K562 (cell line): Measurements from ENCODE around the gene TK1. TPM values are rescaled to one million over a fixed set of nuclear protein-coding genes. Genes with fewer than 3 reads are reported as not detected.

ENCODE experiments used
- BCLAF1 ChIP-seq, 2 experiments: fragments of 450-650 bp in 1 of 2; IDR thresholded peaks; 2 replicates each; pipeline ENCODE4 v1.6.1; 2011 to 2017; ENCODE audit warnings: low read depth in 2 of 2, antibody characterized with exemption in 1 of 2, borderline replicate concordance in 1 of 2, low read length in 1 of 2, mild to moderate bottlenecking in 1 of 2, mixed read lengths in 1 of 2; ENCODE audit not compliant: control insufficient read depth in 1 of 2
- EP400 ChIP-seq: fragments of 450-650 bp; IDR thresholded peaks from 2 replicates; pipeline ENCODE4 v1.6.1; 2017; ENCODE audit warnings: antibody characterized with exemption, mild to moderate bottlenecking, moderate library complexity
- ESRRA ChIP-seq: fragments of 450-650 bp; IDR thresholded peaks from 2 replicates; pipeline ENCODE4 v1.6.1; 2014; ENCODE audit warnings: low read depth, mild to moderate bottlenecking, moderate library complexity, borderline replicate concordance
- FOXP1 ChIP-seq: sonication (generic); formaldehyde crosslinking; IDR thresholded peaks from 2 replicates; pipeline ENCODE4 v1.8.0; 2022; ENCODE audit warnings: mild to moderate bottlenecking, missing genetic modification reagents
- HMGXB4 ChIP-seq: sonication (generic); formaldehyde crosslinking; IDR thresholded peaks from 2 replicates; pipeline ENCODE4 v1.8.1; 2023; ENCODE audit warnings: mild to moderate bottlenecking, missing genetic modification reagents
- MAX ChIP-seq: sonication (generic); formaldehyde crosslinking; IDR thresholded peaks from 2 replicates; pipeline ENCODE4 v1.9.0; 2022; ENCODE audit warnings: mild to moderate bottlenecking, missing genetic modification reagents
- MLX ChIP-seq, 2 experiments: fragments of 450-650 bp in 1 of 2; sonication (generic) in 1 of 2; formaldehyde crosslinking; conservative IDR thresholded peaks; 2 replicates each; pipeline versions ENCODE4 v1.4.0 to v1.8.1; 2020 to 2022; ENCODE audit warnings: mild to moderate bottlenecking in 1 of 2, missing genetic modification reagents in 1 of 2
- MYNN ChIP-seq, 2 experiments: sonication (generic); formaldehyde crosslinking in 1 of 2; IDR thresholded peaks; 2 replicates each; pipeline versions ENCODE4 v1.5.0 to v1.6.1; 2016 to 2020; ENCODE audit warnings: antibody characterized with exemption in 1 of 2, missing genetic modification reagents in 1 of 2
- NR3C1 ChIP-seq: sonication (generic); formaldehyde crosslinking; IDR thresholded peaks from 2 replicates; pipeline ENCODE4 v1.8.1; 2022; ENCODE audit warnings: missing genetic modification reagents
- NR4A1 ChIP-seq, 2 experiments: fragments of 250-450 bp in 1 of 2; fragments of 450-650 bp in 1 of 2; sonication (Bioruptor Pico) in 1 of 2; IDR thresholded peaks; 2 replicates each; pipeline versions ENCODE4 v1.4.0 to v1.6.1; 2016 to 2020; ENCODE audit warnings: mild to moderate bottlenecking in 2 of 2, missing compliant biosample characterization in 1 of 2, missing genetic modification characterization in 1 of 2, moderate library complexity in 1 of 2
- PKNOX1 ChIP-seq: fragments of 450-650 bp; IDR thresholded peaks from 2 replicates; pipeline ENCODE4 v1.6.1; 2016
- RB1 ChIP-seq: fragments of 450-650 bp; IDR thresholded peaks from 2 replicates; pipeline ENCODE4 v1.6.1; 2017; ENCODE audit warnings: low read depth, mild to moderate bottlenecking
- RBFOX2 ChIP-seq: fragments of 200-400 bp; formaldehyde crosslinking; IDR thresholded peaks from 2 replicates; pipeline ENCODE4 v1.6.1; 2017; ENCODE audit warnings: low read depth, mild to moderate bottlenecking, low read length, moderate library complexity
- ZNF277 ChIP-seq: fragments of 250-450 bp; sonication (Bioruptor Pico); IDR thresholded peaks from 2 replicates; pipeline ENCODE4 v1.8.0; 2022; ENCODE audit warnings: inconsistent platforms, mild to moderate bottlenecking, moderate library complexity, borderline replicate concordance
- polyA plus RNA-seq, 8 experiments: library from polyadenylated mRNA; depleted of rRNA in 4 of 8; stranded (reverse) in 5 of 8; unstranded in 3 of 8; fragments of >200 nt; fragmentation: Nextera tagmentation in 2 of 8; fragmentation: Illumina TruSeq in 1 of 8; extraction: Ambion mirVana in 2 of 8; extraction: Trizol in 1 of 8; gene quantifications; 2 replicates each; pipeline versions ENCODE4 v1.2.1 to v1.2.3, GENCODE V29; 2011 to 2014; ENCODE audit warnings: inconsistent platforms in 1 of 8, missing spikeins in 1 of 8
- total RNA-seq, 7 experiments: library from RNA; depleted of rRNA in 6 of 7; stranded (reverse); fragments of >200 nt in 6 of 7; fragmentation: Illumina TruSeq in 2 of 7; extraction: Trizol in 2 of 7; gene quantifications; 2 replicates each; pipeline versions ENCODE4 v1.2.1 to v1.2.3, GENCODE V29; 2011 to 2021; ENCODE audit warnings: low replicate concordance in 1 of 7

TK1 gene
- total and polyA plus RNA-seq, 9 of the 15 experiments (the other 6 are each of a cell fraction or from before 2014, with no cell fraction given) = 8.4 to 280 (median 103) TPM

GRCh38 chr17:78137392-78138203 lies 49.3 kb downstream of the TK1 start (continued):
- no peak for TF ChIP-seq ZNF277 (CRISPR knock-in tag)
- TF ChIP-seq EP400 = peak; percentile 91
- TF ChIP-seq RB1 = peak; percentile 48; the same call in 1 of the 2 replicates
- TF ChIP-seq ESRRA = peak; percentile 25
- no peak for TF ChIP-seq NR4A1 (CRISPR knock-in tag; IDR thresholded peaks at IDR 0.05)
- peak; percentile 51; the same call in 1 of the 2 replicates for TF ChIP-seq NR4A1 (tag; IDR thresholded peaks at IDR 0.05)
- no peak for TF ChIP-seq BCLAF1 (IDR thresholded peaks at IDR 0.05; ENCODE audit: borderline replicate concordance in 1 of 2, control insufficient read depth in 1 of 2, low read depth in 2 of 2, low read length in 1 of 2)
- 0 out of 2 replicates have a peak, but pooled peaks have one; percentile 42 for TF ChIP-seq HMGXB4 (CRISPR knock-in tag)
- TF ChIP-seq MYNN (IDR thresholded peaks at IDR 0.05) = peak; percentile 25; the same call in 1 of the 2 replicates
- no peak for TF ChIP-seq MYNN (CRISPR knock-in tag; IDR thresholded peaks at IDR 0.05)
- no peak; the same call in 1 of the 2 replicates for TF ChIP-seq PKNOX1
- TF ChIP-seq RBFOX2 = peak; percentile 74
- 0 out of 4 replicates have a peak, but pooled peaks of 1 of the 2 experiments have one; percentile 6 for TF ChIP-seq MLX (CRISPR knock-in tag; conservative IDR thresholded peaks at IDR 0.05)
- no peak for TF ChIP-seq NR3C1 (CRISPR knock-in tag)
- peak; percentile 85 for TF ChIP-seq MAX
- TF ChIP-seq FOXP1 = peak; percentile 34; the same call in 1 of the 2 replicates
